Activated T-cell treated with anti-CD3 and anti-CD28 coated beads for 24 hours (primary cell): Measurements from ENCODE around the gene ANKZF1.
"Not testable (repeated sequence)": the region's sequence is repeated elsewhere in the genome, so short reads cannot be mapped to it uniquely, and the experiment has no call there.

Source experiments
- DNase-seq: peaks from one replicate; pipeline ENCODE4 v3.0.0-alpha.2; 2020; ENCODE audit warnings: low read depth

The ANKZF1 gene

GRCh38 chr2:219254590-219255201 is 25.1 kb downstream of the ANKZF1 start:
- no peak for DNase-seq

- not testable (repeated sequence) for DNase-seq
Observed at GRCh38 chr2:219258942-219259341, 29.3 kb downstream of the ANKZF1 start.

GRCh38 chr2:219261024-219261855 is 31.6 kb downstream of the ANKZF1 start:
- no peak for DNase-seq

GRCh38 chr2:219266232-219266631 is 36.6 kb downstream of the ANKZF1 start:
- DNase-seq = no peak

GRCh38 chr2:219266886-219267285 is 37.3 kb downstream of the ANKZF1 start:
- DNase-seq = no peak

GRCh38 chr2:219268294-219268693 is 38.7 kb downstream of the ANKZF1 start:
- DNase-seq = no peak

GRCh38 chr2:219269362-219270054 is 39.9 kb downstream of the ANKZF1 start:
- DNase-seq = no peak

- DNase-seq = no peak
Observed at GRCh38 chr2:219270055-219270372, 40.4 kb downstream of the ANKZF1 start.

GRCh38 chr2:219271021-219271420 is 41.4 kb downstream of the ANKZF1 start:
- DNase-seq = no peak

GRCh38 chr2:219272356-219272755 is 42.8 kb downstream of the ANKZF1 start:
- DNase-seq = no peak

- DNase-seq = no peak
Observed at GRCh38 chr2:219272995-219273394, 43.4 kb downstream of the ANKZF1 start.

GRCh38 chr2:219273937-219274336 is 44.3 kb downstream of the ANKZF1 start:
- no peak for DNase-seq

GRCh38 chr2:219274361-219274921 is 44.8 kb downstream of the ANKZF1 start:
- no peak for DNase-seq

- peak; percentile 70 for DNase-seq
Observed at GRCh38 chr2:219277703-219278654, 48.4 kb downstream of the ANKZF1 start.

- DNase-seq = no peak
Observed at GRCh38 chr2:219278655-219279150, 49.1 kb downstream of the ANKZF1 start.

GRCh38 chr2:219279151-219279915 is 49.7 kb downstream of the ANKZF1 start, which contains the start of gene DNAJB2:
Gene DNAJB2, plus strand, starts transcription at chr2:219279366. Its CDS starts 468 bp downstream, at chr2:219279834.
- peak; percentile 99 for DNase-seq

GRCh38 chr2:219279916-219280516 is 50.4 kb downstream of the ANKZF1 start:
- no peak for DNase-seq

GRCh38 chr2:219280651-219281050 is 51.0 kb downstream of the ANKZF1 start:
- DNase-seq = no peak

GRCh38 chr2:219281588-219281987 is 52.0 kb downstream of the ANKZF1 start:
- DNase-seq = no peak

- DNase-seq = no peak
Observed at GRCh38 chr2:219282375-219282774, 52.8 kb downstream of the ANKZF1 start.
